Body of pancreas (tissue), 4 donors: ENCODE results near the gene CMTM7.

ENCODE experiments used
- POLR2A ChIP-seq, 3 donors: fragments of 450-650 bp; IDR thresholded peaks; one replicate each; pipeline ENCODE4 v1.6.1; 2016; ENCODE audit warnings: antibody characterized with exemption in 3 of 3, mild to moderate bottlenecking in 2 of 3
- TF ChIP-seq, protein P1 (sequence below), 7 experiments: fragments of 450-650 bp in 4 of 7; fragments of 200-600 bp in 3 of 7; sonication (generic) in 3 of 7; IDR thresholded peaks; one replicate each; pipeline ENCODE4 v1.5.1; 2016 to 2019; ENCODE audit warnings: antibody characterized with exemption in 7 of 7

GRCh38 chr3:32371461-32372212 is 20.0 kb upstream of the CMTM7 start:
- TF ChIP-seq, protein P1, sequence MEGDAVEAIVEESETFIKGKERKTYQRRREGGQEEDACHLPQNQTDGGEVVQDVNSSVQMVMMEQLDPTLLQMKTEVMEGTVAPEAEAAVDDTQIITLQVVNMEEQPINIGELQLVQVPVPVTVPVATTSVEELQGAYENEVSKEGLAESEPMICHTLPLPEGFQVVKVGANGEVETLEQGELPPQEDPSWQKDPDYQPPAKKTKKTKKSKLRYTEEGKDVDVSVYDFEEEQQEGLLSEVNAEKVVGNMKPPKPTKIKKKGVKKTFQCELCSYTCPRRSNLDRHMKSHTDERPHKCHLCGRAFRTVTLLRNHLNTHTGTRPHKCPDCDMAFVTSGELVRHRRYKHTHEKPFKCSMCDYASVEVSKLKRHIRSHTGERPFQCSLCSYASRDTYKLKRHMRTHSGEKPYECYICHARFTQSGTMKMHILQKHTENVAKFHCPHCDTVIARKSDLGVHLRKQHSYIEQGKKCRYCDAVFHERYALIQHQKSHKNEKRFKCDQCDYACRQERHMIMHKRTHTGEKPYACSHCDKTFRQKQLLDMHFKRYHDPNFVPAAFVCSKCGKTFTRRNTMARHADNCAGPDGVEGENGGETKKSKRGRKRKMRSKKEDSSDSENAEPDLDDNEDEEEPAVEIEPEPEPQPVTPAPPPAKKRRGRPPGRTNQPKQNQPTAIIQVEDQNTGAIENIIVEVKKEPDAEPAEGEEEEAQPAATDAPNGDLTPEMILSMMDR (IDR thresholded peaks at IDR 0.05): no peak
- TF ChIP-seq POLR2A (IDR thresholded peaks at IDR 0.05): no peak
